HG03439 (cell line): ENCODE measurements around the gene KDM4C.
"Not testable (repeated sequence)": the region's sequence is repeated elsewhere in the genome, so short reads cannot be mapped to it uniquely, and the experiment has no call there.

Experiments
- ATAC-seq: cut with Tn5 transposase; IDR thresholded peaks from one replicate; pipeline ENCODE4 v1.9.1; 2021; ENCODE audit warnings: mild to moderate bottlenecking, moderate library complexity; ENCODE audit not compliant: unreplicated experiment

Gene KDM4C

GRCh38 chr9:6757456-6758247 is at the start of gene KDM4C:
Gene KDM4C, plus strand, starts transcription at chr9:6757973. Its CDS starts 35,016 bp downstream, at chr9:6792989.
- ATAC-seq = peak; percentile 80

- no peak for ATAC-seq
Measured at GRCh38 chr9:6708732-6709131, 49.0 kb upstream of the KDM4C start.

- no peak for ATAC-seq
Measured at GRCh38 chr9:6711403-6711802, 46.4 kb upstream of the KDM4C start.

GRCh38 chr9:6712041-6712440 is 45.7 kb upstream of the KDM4C start:
- ATAC-seq = no peak

GRCh38 chr9:6714176-6714575 is 43.6 kb upstream of the KDM4C start:
- no peak for ATAC-seq

GRCh38 chr9:6715153-6715754 is 42.5 kb upstream of the KDM4C start:
- ATAC-seq = not testable (repeated sequence)

GRCh38 chr9:6715755-6716643 is 41.8 kb upstream of the KDM4C start:
- peak; percentile 93 for ATAC-seq

GRCh38 chr9:6716766-6717165 is 41.0 kb upstream of the KDM4C start:
- ATAC-seq = no peak

- no peak for ATAC-seq
Measured at GRCh38 chr9:6723881-6724420, 33.8 kb upstream of the KDM4C start.

- ATAC-seq = no peak
Measured at GRCh38 chr9:6733257-6733656, 24.5 kb upstream of the KDM4C start.

- no peak for ATAC-seq
Measured at GRCh38 chr9:6733831-6734230, 23.9 kb upstream of the KDM4C start.

GRCh38 chr9:6735422-6735821 is 22.4 kb upstream of the KDM4C start:
- no peak for ATAC-seq

- no peak for ATAC-seq
Measured at GRCh38 chr9:6739218-6739617, 18.6 kb upstream of the KDM4C start.

GRCh38 chr9:6748861-6749260 is 8.9 kb upstream of the KDM4C start:
- ATAC-seq = not testable (repeated sequence)

- not testable (repeated sequence) for ATAC-seq
Measured at GRCh38 chr9:6754861-6755260, 2.9 kb upstream of the KDM4C start.

GRCh38 chr9:6757132-6757455 is 679 bp upstream of the KDM4C start:
- peak; percentile 37 for ATAC-seq

GRCh38 chr9:6758248-6758497 is 400 bp downstream of the KDM4C start:
- ATAC-seq = peak; percentile 23

- ATAC-seq = peak; percentile 17
Measured at GRCh38 chr9:6758498-6759184, 868 bp downstream of the KDM4C start.

GRCh38 chr9:6759185-6759977 is 1.6 kb downstream of the KDM4C start:
- peak; percentile 10 for ATAC-seq

GRCh38 chr9:6761306-6761705 is 3.5 kb downstream of the KDM4C start:
- ATAC-seq = no peak
